PFSK-1 (cell line): ENCODE data around the gene MAGI1.

Experiments
- FOXP2 ChIP-seq: optimal IDR thresholded peaks from 2 replicates; pipeline ENCODE3; 2011; ENCODE audit warnings: borderline replicate concordance, control low read depth, inconsistent platforms; ENCODE audit not compliant: insufficient read depth; ENCODE audit errors: extremely low read length, extremely low read depth
- POLR2AphosphoS5 ChIP-seq: IDR thresholded peaks from 2 replicates; pipeline ENCODE4 v1.6.1; 2012; ENCODE audit warnings: low read depth, mild to moderate bottlenecking, control low read depth, low read length, moderate library complexity
- REST ChIP-seq, 2 experiments: IDR thresholded peaks; 2 replicates each; pipeline versions ENCODE4 v1.6.1 to v1.8.0; 2011 to 2012; ENCODE audit warnings: low read depth in 2 of 2, low read length in 2 of 2, control low read depth in 1 of 2, inconsistent platforms in 1 of 2, mild to moderate bottlenecking in 1 of 2, moderate library complexity in 1 of 2; ENCODE audit not compliant: insufficient read depth in 1 of 2
- SIN3A ChIP-seq: IDR thresholded peaks from 2 replicates; pipeline ENCODE4 v1.6.1; 2012; ENCODE audit warnings: mild to moderate bottlenecking, low read length, moderate library complexity, borderline replicate concordance; ENCODE audit not compliant: insufficient read depth
- TAF1 ChIP-seq: IDR thresholded peaks from 2 replicates; pipeline ENCODE4 v1.6.1; 2012; ENCODE audit warnings: low read length, control low read depth, borderline replicate concordance; ENCODE audit not compliant: insufficient read depth

The MAGI1 gene

DNA sequence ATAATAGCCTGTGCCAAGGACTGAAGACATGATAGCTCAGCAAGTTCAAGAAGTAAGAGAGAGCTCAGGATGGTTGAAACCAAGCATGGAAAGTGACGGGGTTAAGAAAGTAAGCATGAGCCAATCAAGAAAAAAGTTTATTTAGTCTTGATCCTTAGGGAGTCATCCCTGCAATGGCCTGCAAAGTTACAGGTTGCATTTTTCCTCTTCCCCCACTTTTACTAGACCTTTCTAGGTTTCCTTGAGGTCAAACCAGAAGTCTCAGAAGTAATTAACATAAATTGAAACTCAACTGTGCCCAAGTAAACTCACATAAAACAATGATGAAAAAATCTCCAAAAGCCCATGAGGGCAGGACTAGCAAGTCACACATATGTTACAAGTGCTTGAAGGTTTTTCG is 250.9 kb downstream of the MAGI1 start:
- TF ChIP-seq TAF1 = no peak
- no peak for TF ChIP-seq POLR2AphosphoS5
- no peak for TF ChIP-seq SIN3A

DNA sequence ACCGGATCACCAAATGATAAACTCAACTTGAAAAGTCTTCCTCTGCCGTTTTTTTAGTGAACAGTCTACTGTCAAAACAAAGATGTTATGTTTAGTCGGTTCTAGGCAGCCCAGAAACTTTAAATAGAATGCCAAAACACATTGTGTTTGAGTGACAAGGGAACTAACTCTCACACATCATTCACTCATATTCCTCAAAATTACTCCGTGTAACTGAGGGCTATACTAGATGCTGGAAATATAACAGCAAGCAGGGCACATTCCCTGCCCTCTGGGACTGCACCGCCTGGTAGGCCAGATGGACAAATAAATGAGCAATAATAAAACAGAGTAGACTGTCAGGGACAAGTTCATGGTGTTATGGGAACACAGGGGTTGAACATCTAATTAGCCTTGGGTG is 251.4 kb downstream of the MAGI1 start:
- TF ChIP-seq POLR2AphosphoS5 (no peak), REST (IDR thresholded peaks at IDR 0.05; ENCODE audit: insufficient read depth in 1 of 2, low read depth in 2 of 2, low read length in 2 of 2) (no peak), TAF1 (no peak), SIN3A (no peak), FOXP2 (no peak)

DNA sequence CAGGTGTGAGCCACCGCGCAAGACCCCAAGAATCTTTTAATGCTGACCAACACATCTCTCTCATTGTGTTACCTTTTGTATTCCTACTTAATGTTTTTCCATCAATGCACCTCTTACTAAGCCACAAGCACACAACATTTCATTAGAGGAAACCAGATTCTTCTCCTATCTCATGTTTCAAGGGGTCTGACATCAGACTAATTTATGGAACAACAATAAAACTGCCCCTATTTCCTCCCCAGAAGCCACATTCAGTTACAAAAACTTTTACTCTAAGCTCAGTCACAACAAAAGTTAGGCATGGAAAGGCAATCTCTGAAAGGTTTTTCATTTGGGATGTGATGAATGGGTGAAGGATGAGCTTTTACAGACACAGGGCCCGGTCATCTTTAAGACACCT is 251.8 kb downstream of the MAGI1 start:
- TF ChIP-seq SIN3A (no peak), TAF1 (no peak), POLR2AphosphoS5 (no peak), REST (IDR thresholded peaks at IDR 0.05; ENCODE audit: insufficient read depth in 1 of 2, low read depth in 2 of 2, low read length in 2 of 2) (no peak)

GRCh38 chr3:65785065-65785645 is 253.6 kb downstream of the MAGI1 start:
- no peak for TF ChIP-seq POLR2AphosphoS5
- no peak for TF ChIP-seq FOXP2
- no peak for TF ChIP-seq TAF1
- TF ChIP-seq SIN3A = no peak
- TF ChIP-seq REST (IDR thresholded peaks at IDR 0.05; ENCODE audit: insufficient read depth in 1 of 2, low read depth in 2 of 2, low read length in 2 of 2) = no peak

- no peak for TF ChIP-seq FOXP2
- TF ChIP-seq POLR2AphosphoS5 = no peak
Observed at GRCh38 chr3:65783117-65783516, 255.6 kb downstream of the MAGI1 start.

DNA sequence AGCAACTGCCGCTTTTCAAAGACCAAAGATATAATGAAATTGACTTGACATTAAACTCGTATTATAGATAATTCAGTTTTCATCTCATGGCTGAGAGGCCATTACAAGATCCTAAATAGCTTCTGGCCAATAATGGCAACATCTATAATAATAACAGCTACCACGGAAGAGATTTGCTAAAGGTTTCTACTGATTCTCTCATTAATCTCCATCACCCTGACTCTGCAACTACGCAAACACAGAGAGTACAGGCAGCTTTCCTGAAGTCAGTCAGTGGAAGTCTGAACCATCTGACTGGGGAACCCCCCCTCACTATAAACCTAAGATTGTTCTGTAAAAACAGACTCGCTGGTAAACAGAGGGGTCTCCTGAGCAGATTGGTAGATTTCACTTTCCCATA is 257.1 kb downstream of the MAGI1 start:
- TF ChIP-seq TAF1 (no peak), REST (IDR thresholded peaks at IDR 0.05; ENCODE audit: insufficient read depth in 1 of 2, low read depth in 2 of 2, low read length in 2 of 2) (no peak), SIN3A (no peak), FOXP2 (no peak)
